ENCODE data around the gene FXYD7.
A peak's percentile ranks its signal among the peaks of the same experiment; 100 is the strongest.

FXYD7 gene

DNA sequence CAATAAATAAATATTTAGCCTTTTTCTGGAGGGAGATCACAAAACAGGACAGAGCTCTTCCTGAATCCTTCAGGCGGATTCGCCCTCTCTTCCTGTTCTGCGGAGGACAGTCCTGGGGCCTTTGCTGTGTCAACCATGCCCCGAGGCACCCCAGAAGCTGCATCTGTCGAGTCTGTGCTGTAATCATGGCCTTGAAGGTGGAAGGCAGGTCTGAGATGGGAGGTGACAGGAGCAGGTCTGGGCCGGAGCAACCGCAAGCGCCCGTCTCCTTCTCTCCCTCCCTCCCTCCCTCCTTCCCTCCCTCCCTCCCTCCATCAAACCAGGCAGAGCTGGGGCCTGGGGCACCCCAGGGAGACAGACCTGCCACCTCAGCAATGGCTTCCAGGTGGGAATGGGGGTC lies 32.1 kb upstream of the FXYD7 start:
- DNase-seq (ENCODE audit: low read depth): no peak

DNA sequence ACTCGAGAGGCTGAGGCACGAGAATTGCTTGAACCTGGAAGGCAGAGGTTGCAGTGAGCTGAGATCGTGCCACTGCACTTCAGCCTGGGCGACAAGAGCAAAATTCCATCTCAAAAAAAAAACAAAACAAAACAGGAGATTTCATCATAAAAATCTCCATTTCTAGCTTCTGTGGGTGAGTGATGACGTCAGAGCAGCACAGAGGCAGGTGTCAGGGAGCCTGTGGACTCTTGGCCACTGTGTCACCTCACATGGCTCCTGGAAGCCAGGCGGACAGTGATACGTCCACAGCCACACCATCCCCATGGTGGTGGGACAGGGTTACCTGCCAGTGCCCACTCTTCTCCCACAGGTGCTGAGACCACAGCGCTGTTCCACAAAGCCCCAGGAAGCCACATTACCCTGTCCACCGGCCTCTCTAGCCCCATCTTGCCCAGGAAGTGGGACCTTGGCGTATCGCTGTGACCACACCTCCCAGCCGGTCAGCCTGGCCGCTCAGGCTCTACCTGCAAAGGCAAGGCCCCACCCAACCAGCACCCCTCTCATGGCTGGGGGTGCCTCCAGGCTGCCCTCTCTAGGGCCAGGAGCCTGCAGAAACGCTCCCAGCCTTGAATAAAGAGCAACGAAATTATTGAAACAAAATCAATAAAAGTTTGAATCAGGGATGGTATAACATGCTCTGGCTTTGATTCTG lies 29.9 kb upstream of the FXYD7 start:
- DNase-seq (ENCODE audit: low read depth): no peak

DNA sequence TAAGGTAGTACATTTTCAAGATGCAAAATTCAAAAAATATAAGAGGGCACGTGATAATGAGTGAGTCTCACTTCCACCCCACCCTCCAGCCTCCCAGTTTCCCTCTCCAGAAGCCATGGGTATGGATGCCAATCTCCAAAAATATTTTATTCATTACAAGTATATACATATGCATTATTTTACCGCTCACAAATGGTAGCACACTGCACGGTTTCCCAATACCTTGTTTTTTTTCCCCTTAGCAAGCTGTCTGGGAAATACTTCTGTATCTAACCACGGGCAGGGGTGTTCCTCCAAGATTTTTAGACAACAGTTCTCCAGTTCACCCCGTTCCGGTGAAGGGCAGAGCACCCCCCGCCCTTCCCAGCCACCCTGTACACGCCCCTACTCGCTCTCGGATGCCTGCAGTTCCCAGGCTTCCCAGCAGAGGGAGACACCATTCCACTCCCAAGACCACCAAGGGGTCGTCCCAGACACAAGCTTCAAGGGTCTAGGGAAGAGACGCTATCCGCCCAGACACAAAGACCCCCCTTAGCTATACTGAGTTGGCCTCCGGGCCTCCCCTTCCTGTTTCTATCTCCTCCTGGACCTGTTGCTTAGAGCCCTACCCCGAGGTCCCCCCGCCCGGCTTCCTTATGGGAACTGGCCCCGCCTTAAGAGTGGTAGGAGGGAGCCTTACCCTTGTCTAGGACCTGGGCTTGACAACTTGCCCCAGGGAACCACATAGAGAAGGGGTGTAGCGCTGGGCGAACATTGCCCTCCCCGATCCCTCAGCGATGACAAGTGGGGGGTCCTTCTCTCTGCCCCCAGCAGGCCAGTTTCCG lies 28.5 kb upstream of the FXYD7 start:
- DNase-seq (ENCODE audit: low read depth): no peak

DNA sequence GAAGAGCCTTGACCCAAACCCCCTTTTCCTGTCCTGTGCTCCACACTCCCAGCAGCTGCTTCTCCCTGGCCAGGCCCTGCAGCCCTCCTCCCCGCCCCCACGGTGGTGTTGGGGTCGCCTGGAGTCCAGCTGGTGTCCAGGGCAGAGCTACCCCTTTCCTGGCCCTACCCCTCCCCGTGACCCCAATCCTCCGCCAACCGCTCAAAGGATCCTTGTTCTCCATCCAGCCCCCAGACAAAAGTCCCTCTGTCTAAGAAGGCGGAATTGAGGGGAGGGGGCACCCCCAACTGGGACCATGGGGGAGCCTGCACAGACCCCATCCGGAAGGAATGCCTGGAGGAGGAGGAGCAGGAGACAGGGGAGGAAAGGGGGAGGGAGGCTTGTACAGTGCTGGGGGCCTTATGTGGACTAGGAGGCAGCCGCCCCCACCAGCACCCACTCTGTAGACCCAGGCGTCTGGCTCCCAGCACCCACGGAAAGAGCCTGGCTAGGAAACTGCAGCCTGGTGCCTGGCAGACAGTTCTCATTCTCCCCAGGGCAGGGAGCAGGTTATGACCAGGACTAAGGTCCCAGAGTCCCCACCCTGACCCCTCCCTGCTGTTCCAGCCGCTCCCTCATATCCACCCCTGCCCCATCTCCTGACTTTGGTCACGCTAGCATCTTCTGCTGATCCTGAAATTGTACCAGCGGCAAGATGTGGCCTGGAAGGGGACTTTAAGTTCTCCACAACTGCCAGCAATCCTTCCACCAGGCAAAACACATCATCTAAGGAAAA lies 27.7 kb upstream of the FXYD7 start, which contains the start of gene FXYD3:
Gene FXYD3 (plus strand): TSS at position 647 of the 775 bp plus-strand sequence. CDS start 3,554 bp downstream, outside the sequence.
- no peak for DNase-seq (ENCODE audit: low read depth)

DNA sequence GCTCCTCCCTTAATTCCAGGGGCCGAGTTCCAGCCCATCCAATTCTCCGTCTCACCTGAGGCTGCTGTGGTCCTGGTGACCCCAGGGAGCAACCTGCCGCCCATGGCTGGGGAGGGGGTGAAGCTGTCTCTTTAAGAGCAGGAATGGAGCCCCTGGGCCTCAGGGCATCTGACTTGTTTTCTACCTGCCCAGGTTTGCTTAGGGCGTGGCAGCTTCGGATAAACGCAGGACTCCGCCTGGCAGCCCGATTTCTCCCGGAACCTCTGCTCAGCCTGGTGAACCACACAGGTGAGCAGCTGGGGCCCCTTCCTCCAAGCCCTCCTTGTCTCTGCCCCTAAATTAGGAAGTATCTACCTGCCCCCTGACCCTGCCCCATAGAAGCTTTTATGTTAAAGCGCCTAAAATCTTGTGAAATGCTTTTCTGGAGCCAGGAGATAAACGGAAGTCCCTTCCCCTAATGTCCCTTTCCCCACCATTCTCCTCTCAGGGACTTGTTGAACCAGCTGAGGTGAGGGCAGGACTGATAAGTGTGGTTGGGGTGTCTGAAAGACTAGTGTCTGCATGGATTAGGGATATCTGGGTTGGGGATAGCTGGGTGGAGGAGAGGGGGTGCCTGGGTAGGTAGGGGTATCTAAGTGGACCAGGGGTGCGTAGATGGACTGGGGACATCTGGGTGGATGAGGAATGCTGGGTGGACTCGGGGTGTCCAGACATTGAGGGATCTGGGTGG lies 26.8 kb upstream of the FXYD7 start:
- no peak for DNase-seq (ENCODE audit: low read depth)

DNA sequence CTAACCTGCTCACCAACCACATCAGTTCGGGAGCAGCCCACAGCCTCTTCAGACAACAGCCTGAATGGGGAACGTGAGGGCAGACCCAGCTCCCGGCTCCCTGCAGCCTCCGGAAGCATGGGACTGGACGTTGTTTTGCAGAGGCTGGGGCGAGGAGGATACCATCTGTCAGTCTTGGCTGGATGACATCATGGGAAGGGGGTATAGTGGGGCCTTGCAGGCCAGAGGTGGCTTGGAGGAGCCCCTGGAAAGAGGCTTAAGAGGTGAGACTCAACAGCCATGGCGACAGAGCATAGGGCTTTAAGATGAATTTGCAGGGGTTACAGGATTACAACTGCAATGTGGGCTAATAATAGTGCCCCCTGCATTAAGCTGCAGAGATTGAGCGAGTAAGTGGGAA lies 25.9 kb upstream of the FXYD7 start:
- no peak for DNase-seq (ENCODE audit: low read depth)

DNA sequence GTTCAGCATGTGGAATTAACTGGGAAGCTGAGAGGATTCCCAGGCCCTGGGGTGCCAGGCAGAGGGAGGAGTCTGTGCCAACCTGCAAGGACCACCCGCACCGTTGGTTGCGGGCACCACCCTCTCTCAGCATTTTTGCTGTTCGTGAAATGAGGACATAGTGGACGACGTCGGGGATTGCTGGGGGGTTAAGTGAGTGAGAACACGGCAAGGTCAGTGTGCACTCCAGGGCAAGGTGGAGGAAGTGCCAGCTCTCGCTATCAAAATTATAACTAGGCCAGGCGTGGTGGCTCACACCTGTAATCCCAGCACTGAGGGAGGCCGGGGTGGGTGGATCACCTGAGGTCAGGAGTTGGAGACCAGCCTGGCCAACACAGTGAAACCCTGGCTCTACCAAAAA lies 25.3 kb upstream of the FXYD7 start:
- no peak for DNase-seq (ENCODE audit: low read depth)

DNA sequence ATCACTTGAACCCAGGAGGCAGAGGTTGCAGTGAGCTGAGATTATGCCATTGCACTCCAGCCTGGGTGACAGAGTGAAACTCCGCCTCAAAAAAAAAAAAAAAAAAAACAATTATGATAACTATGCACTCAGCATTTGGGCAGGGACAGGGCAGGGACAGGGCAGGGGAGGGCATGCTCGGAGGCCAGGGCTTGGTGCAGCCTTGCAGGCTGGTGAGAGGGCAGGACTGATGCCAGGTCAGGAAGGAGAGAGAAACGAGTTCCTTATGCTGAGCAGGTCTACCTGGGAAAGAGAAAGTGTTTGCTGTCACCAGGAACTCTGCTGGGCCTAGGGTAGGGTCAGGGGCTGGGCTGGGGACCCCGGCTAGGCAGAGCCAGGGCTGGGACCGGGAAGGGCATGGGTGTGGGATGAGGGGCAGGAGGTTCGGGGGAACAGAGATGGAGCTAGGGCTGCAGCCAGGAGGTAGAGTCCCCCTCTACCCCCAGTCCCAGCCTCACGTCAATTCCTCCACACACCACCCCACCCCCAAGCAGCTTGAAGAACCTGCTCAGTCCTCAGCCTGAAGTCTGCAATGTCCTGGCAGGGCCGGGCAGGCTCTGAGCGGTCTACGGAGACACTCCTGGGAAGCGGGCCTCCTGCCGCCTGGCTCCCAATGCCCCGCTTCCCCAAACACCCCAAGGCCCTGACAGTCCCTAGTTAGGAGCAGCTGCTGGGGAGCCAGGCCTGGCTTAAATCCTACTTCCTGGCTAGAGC lies 24.6 kb upstream of the FXYD7 start:
- DNase-seq (ENCODE audit: low read depth): no peak

DNA sequence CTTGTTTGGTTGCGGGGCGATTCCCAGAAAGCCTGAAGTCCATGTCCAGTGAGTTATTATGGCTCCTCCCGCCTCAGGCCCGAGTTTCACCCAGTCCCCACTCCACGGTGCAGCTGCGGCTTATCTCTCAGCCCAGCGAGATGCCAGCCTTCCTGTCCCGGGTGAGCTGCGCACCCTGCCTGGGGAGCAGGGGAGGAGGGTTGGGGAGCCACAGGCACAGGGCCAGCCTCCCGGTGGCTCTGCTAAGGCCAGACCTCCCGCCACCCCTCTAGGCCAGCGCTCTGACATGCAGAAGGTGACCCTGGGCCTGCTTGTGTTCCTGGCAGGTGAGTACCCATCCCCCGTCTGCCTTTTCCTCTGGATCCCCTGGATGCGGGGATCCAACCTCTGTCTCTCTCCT lies 24.0 kb upstream of the FXYD7 start:
- DNase-seq (ENCODE audit: low read depth): no peak

DNA sequence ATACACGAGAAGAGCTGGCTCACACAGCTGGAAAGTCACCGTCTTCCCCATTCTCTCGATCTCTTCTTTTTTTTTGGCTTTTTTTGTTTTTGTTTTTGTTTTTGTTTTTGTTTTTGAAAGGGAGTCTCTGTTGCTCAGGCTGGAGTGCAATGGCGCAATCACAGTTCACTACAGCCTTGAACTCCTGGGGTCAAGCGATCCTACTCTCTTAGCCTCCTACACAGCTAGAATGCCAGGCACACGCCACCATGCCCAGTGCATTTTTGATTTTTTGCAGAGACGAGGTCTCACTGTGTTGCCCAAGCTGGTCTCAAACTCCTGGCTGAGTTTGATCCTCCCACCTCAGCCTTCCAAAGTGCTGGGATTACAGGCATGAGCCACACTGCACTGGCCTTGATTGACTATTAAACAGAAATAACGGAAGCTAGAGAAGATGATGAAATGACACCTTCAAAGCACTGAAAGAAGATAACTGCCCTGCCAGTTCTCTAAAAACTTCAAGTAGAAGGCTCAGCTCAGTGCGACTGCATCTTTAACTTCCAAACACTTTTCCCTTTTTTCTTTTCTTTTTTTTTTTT lies 23.4 kb upstream of the FXYD7 start:
- no peak for DNase-seq (ENCODE audit: low read depth)

DNA sequence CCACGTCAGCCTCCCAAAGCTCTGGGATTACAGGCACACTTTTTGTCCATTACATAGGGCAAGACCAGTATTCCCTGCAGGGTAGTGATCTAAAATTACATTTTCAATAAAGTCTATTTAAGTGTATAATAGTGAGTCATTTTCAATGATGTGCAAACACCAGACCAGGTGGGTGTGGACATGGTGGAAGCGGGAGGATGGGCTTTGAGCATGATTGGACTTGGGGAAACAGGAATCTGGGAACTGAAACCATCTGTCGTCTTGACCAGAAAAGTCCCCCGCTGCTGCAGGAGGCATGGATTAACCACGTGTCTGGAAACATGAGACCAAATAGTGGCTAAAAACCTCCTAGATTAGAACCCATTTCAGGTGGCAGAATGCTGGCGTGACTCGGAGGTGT lies 22.6 kb upstream of the FXYD7 start:
- peak; percentile 60 for DNase-seq (ENCODE audit: low read depth)

DNA sequence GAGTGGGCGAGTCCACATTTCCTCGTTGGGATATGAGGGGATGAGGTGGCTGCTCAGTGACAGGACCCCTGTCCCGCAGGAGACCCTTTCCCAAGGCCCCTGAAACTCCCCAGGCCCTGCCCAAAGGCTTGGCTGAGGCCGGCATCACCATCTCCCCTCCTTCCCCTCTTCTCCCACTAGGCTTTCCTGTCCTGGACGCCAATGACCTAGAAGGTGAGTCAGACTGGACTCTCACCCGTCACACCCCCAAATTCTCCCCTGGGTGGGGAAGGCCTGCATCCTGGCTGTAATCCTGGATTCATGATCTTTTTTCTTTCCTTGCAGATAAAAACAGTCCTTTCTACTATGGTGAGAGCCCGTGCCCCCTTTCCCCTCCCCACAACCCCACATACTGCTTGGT lies 22.2 kb upstream of the FXYD7 start:
- DNase-seq (ENCODE audit: low read depth): no peak

DNA sequence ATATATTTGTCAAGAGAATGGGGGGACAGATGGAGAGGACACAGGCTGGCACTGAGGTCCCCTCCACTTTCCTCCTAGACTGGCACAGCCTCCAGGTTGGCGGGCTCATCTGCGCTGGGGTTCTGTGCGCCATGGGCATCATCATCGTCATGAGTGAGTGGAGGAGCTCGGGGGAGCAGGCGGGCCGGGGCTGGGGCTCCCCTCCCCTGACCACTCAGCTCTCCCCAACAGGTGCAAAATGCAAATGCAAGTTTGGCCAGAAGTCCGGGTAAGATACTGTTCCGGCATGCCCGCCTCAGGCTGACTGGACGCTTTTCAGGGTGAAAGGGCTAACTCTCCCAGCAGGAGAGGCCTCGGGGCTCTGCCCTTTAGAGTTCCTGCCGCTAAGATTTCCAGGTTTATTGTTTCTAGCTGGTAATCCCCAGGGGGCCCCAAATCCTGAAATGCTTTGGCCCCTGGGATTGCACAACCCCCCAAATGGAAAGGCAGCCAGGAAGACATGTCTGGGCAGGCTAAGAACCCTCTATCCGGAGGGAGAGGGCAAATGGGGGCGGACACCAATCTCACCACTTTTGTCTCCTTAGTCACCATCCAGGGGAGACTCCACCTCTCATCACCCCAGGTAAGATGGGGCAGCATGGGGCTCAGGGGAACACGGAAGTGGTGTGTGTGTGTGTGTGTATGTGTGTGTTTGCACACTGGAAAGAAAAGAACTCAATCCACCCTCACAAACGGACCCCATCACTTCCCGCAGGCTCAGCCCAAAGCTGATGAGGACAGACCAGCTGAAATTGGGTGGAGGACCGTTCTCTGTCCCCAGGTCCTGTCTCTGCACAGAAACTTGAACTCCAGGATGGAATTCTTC lies 20.1 kb upstream of the FXYD7 start:
- no peak for DNase-seq (ENCODE audit: low read depth)

DNA sequence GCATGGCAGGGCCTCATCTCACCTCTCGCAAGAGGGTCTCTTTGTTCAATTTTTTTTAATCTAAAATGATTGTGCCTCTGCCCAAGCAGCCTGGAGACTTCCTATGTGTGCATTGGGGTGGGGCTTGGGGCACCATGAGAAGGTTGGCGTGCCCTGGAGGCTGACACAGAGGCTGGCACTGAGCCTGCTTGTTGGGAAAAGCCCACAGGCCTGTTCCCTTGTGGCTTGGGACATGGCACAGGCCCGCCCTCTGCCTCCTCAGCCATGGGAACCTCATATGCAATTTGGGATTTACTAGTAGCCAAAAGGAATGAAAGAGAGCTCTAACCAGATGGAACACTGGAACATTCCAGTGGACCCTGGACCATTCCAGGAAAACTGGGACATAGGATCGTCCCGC lies 19.5 kb upstream of the FXYD7 start:
- no peak for DNase-seq (ENCODE audit: low read depth)

DNA sequence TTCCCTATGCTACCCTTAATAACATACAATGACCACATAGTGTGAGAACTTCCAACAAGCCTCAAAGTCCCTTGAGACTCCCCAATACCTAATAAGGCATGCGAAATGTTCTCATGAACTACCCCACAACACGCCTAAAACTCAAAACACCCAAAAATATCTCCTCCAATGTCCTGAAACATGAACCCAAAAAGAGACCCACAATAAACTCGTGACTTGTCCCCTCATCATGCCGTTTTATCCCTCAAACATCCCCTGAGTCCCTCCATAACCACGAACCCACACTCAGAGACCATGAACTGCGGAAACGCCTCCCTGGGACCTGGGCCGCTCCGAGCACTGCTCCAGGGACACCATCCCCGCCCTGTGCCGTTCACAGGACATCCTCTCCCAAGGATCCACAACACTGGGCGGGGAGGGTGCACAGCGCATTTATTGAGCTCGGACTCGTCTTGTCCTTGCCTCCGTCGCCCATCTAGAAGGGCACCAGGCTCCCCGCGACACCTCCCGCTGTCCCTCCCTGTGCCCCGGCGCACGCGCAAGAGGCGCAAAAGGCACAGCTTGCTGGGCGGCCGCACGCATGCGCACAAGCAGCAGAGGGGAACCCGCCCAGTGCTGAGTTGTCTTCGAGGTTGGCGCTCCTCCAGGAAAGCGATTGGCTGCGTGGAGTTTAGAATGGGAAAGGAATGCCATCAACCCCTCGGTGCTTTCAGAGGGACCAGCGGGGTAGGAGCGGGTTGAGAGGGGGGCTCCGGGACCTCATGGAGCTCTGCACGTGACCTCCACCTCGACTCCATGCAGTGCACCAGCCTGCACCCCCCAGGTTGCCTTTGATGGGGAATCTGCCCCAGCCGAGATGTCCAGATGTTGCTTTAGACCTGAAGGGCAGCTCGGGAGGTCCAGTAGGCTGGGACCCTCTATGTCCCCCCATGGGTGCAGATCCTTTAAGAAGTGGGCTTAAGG lies 18.7 kb upstream of the FXYD7 start:
- peak; percentile 51 for DNase-seq (ENCODE audit: low read depth)

DNA sequence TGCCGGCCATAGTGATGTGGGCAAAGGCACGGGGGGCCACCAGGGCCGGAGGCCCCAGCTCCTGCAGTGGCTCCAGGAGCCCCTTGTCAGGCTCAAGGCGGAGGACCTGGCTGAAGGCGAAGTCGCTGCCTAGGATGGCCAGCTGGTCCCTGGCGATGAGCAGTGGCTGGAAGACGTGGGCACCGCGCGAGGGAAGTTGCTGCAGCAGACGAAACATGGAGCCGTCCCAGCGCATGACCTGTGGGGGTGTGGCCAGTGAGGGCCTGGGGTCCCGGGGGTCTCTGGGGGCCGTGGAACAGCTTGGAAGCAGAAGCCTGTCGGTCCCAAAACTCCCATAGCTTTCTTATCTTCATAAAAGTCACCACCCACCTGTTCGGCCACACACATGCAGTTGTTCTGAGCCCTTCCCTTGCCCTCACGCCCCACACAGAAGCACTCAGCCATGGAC lies 17.8 kb upstream of the FXYD7 start:
- no peak for DNase-seq (ENCODE audit: low read depth)

DNA sequence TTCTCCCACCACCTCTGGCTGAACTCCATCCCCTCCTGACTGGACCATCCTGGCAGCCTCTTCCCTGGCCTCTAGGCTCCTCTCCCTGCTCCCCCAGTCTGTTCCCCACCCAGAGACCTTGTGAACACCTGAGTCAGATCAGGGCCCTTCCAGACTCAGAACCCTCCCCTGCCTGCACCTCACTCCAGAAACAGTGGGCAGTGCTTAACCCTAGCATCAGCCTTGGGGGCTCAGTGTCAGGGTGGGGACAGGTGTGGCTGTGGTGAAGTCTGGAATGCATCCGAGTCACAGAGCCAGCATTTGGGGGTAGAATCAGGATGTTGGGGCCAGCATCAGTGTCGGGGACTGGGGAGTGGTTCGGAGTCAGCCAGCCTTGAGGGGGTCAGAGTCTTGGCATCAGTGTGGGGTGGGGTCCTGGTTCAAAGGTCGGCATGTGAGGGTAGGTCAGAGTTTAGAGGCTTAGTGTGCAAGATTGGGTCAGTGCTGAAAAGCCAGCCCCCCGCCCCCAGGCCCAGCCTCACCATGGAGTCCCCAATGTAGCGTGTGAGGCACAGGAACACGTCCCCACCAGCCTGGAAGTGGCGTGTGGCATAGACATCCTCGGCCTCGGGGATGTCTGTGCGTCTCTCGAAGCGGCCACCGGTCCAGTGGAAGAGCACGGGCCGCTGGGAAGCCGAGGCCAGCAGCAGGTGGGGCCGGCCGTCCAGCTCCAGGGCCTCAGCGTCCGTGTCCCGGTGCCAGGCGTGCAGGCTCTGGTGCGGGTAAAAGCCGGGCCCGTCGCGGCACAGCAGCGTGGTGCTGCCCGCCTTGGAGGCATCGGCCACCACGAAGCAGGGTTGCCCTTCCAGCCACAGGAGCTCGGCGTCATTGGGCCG lies 17.1 kb upstream of the FXYD7 start:
- no peak for DNase-seq (ENCODE audit: low read depth)

DNA sequence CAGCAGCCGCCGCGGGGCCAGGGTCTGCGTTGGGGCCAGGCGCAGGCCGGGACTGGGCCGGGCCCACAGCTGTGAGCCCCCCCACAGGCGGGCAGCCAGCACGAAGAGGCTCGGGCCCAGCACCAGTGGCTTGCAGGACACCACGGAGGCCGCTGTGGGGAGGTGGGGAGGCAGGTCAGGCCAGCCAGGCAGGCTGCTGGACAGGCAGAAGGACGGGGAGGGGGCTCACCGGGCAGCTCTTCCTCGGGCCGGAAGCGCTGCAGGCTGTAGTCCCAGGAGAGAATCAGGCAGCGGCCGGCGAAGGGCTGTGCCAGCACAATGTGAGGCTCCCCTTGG lies 16.5 kb upstream of the FXYD7 start:
- DNase-seq (ENCODE audit: low read depth): no peak

Measured in non-pigmented ciliary epithelial cell (primary cell).